GM19372 (cell line): ENCODE data around the gene KRTAP9-8.
"Not testable (repeated sequence)": the region's sequence is repeated elsewhere in the genome, so short reads cannot be mapped to it uniquely, and the experiment has no call there.

Source experiments
- ATAC-seq: cut with Tn5 transposase; IDR thresholded peaks from one replicate; pipeline ENCODE4 v1.9.1; 2021; ENCODE audit warnings: mild to moderate bottlenecking, low read depth, moderate library complexity; ENCODE audit not compliant: unreplicated experiment

KRTAP9-8 gene, protein sequence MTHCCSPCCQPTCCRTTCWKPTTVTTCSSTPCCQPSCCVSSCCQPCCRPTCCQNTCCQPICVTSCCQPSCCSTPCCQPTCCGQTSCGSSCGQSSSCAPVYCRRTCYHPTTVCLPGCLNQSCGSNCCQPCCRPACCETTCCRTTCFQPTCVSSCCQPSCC

GRCh38 chr17:41237949-41238437 lies at the start of gene KRTAP9-8:
Gene KRTAP9-8 (plus strand): TSS chr17:41237999. CDS start chr17:41238052, 53 bp downstream.
- ATAC-seq, result not testable (repeated sequence)

GRCh38 chr17:41189837-41190318 lies 47.9 kb upstream of the KRTAP9-8 start, which contains the start of gene KRTAP9-1:
Gene KRTAP9-1 (plus strand): TSS chr17:41189887. CDS start chr17:41189887, 0 bp downstream.
- ATAC-seq, result not testable (repeated sequence)

GRCh38 chr17:41190328-41190727 lies 47.5 kb upstream of the KRTAP9-8 start:
- ATAC-seq, result no peak

- no peak for ATAC-seq
These were observed 41.7 kb upstream of the KRTAP9-8 start for GRCh38 chr17:41196068-41196467.

DNA sequence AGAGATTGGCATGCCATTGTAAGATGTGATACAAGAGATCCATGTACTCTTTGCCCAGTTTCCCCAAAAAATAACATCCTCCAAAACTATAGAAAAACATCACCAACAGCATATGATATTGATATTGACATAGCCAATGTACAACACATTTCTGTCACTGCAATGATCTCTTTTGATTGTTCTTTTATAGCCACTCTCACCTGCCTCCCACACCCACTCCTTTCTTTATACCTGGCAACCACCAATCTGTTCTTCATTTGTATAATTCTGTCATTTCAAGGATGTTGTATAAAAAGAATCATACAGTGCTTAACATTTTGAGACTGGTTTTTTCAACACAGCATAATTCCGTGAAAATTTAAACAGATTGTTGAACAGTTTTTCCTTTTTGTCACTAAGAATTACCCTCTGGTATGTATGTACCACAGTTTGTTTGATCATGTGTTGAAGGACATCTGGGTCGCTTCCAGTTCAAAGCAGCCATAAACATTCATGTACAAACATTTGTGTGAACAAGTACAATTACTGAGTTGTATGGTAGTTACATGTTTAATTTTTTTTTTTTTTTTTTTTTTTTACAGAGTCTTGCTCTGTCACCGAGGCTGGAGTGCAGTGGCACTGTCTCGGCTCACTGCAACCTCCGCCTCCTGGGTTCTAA lies 38.2 kb upstream of the KRTAP9-8 start:
- ATAC-seq, result no peak

DNA sequence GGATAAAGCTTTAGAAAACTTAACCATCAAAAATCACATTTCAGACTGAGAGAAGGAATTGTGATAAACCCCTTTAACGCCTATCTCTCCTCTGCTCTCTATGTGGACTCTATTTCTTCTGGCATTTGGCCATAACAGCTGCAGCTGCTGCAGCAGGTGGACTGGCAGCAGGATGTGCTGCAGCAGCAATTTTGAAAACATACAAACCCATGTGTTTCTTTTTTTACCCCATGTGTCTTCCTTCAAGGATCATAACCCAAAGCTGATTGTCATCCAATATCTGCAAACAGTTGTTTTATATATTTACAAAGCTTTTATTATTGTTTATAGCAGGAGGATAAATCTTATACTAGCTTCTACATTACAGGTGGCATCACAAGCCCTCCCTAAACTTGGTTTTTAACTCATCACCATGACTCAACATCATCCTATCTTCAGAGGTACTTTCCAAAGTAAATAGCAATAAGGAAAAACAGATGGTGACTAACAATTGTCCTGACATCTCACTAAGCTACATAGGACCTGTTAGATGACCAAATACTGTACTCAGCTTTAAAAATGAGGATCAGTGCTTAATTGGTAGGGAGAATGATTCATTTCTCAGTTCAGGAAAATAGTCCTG lies 25.8 kb upstream of the KRTAP9-8 start:
- ATAC-seq, result no peak

- ATAC-seq, result no peak
These were observed 25.2 kb upstream of the KRTAP9-8 start for GRCh38 chr17:41212524-41213169.

DNA sequence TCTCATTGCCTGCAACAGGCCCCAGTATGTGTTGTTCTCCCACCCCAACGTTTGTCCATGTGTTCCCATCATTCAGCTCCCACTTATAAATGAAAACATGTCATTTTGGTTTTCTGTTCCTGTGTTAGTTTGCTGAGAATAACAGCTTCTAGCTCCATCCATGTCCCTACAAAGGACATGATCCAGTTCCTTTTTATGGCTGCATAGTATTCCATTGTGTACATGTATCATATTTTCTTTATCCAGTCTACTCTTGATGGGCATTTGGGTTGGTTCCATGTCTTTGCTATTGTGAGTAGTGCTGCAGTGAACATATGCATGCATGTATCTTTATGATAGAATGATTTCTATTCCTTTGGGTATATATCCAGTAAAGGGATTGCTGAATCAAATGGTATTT lies 22.1 kb upstream of the KRTAP9-8 start:
- ATAC-seq, result no peak

- ATAC-seq, result no peak
These were observed 14.0 kb upstream of the KRTAP9-8 start for GRCh38 chr17:41223821-41224220.

DNA sequence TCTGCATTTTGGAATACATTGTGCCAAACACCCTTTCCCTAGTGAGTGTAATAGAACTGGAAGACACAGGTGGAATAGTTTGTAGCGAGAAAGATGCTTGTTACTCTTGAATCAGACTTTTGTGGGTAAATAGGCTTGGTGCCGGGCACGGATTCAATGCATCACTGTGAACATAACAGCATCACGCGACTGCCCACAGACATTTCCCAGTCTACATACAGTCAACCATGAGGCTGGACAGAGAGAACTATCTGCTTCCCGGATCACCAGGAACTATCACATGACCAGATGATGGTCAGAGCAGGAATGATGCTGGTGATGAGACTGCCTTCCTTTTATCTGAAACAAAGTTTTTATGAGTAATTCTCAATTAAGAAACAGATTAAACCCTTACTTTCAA lies 11.7 kb upstream of the KRTAP9-8 start:
- ATAC-seq, result no peak

GRCh38 chr17:41226598-41227095 lies 11.2 kb upstream of the KRTAP9-8 start, which contains the start of gene KRTAP9-2:
Gene KRTAP9-2 (plus strand): TSS chr17:41226648. CDS start chr17:41226655, 7 bp downstream.
- ATAC-seq, result not testable (repeated sequence)

GRCh38 chr17:41230094-41230493 lies 7.7 kb upstream of the KRTAP9-8 start:
- no peak for ATAC-seq

DNA sequence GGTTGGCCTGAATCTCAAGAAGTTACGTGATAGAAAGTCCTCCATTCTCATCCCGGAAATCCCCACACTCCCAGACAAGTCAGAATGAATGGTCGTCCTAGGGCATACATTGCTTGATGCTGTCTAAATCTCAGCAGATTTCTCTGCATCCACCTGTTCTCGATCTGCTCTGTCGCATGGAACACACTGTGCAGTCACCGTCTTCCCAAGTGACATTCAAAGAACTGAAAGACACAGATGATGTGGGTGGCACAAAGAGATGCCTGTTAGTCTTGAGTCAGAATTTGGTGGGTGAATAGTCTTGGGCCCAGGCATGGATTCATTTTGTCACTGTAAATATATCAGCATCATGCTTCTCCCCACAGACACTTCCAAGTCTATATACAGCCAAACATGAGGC lies 6.1 kb upstream of the KRTAP9-8 start:
- ATAC-seq, result no peak

DNA sequence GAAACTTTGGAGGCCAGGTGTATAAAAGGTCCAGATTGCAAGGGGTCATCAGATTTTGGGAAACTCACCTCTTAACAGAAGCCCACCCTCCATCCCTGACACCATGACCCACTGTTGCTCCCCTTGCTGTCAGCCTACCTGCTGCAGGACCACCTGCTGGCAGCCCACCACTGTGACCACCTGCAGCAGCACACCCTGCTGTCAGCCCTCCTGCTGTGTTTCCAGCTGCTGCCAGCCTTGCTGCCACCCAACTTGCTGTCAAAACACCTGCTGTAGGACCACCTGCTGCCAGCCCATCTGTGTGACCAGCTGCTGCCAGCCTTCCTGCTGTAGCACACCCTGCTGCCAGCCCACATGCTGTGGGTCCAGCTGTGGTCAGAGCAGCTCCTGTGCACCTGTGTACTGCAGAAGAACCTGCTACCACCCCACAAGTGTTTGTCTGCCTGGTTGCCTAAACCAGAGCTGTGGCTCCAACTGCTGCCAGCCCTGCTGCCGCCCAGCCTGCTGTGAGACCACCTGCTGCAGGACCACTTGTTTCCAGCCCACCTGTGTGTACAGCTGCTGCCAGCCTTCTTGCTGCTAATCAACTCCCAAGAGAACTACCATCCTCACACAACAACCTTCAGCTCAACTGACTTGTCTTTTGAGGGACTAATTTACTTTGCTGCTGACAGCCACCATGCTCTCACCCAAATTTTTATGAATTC lies 5.2 kb upstream of the KRTAP9-8 start, which contains the start of gene KRTAP9-3:
Gene KRTAP9-3, plus strand, starts transcription at position 51 of the 707 bp plus-strand sequence. Its CDS starts 53 bp downstream, at position 104.
- ATAC-seq, result not testable (repeated sequence)

DNA sequence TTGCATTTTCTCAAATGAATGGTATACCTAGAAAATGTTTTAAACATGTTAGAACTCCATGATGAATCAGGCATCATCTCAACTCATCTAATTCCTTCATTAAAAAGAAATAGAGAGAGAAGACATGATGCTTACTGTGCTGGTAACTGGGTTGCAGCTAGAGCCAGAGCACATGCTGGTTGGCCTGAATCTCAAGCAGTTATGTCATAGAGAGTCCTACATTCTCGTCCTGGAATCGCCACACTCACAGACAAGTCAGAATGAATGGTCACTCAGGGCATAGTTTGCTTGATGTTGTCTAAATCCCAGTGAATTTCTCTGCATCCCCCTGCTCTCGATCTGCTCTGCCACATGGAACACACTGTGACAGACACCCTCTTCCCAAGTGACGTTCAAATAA lies 683 bp upstream of the KRTAP9-8 start:
- ATAC-seq, result not testable (repeated sequence)

DNA sequence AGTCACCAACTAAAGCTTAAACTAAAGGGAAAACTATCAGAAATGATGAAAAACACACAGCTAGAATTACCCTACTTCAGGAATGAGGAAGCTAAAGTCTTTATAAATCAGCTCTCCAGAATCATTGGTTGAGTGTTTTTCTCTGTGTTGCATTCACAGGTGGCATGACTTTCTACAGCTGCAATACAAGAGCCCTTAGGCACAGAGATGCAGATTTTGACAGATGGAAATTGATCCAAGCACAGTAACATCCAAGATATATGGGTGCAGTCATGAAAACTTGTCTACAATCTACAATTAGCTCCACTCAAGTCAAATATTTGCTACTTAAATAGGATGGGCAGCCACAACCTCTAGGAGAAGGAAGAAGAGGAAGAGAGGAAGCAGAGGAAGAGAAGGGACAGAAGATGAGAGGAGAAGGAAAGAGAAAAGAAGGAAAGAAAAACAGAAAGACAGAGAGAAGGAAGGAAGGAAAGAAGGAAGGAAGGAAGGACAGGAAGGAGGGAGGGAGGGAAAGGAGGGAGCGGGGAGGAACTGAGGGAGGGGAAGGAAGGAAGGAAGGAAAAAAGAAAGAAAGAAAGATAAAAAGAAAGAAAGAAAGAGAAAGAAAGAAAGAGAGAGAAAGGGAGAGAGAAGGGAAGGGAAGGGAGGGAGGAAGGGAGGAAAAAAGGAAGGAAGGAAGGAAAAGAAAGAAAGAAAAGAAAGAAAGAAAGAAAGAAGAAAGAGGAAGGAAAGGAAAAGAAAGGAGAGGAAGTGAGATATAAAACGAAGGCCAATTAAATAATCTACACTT lies 9.4 kb downstream of the KRTAP9-8 start:
- not testable (repeated sequence) for ATAC-seq

DNA sequence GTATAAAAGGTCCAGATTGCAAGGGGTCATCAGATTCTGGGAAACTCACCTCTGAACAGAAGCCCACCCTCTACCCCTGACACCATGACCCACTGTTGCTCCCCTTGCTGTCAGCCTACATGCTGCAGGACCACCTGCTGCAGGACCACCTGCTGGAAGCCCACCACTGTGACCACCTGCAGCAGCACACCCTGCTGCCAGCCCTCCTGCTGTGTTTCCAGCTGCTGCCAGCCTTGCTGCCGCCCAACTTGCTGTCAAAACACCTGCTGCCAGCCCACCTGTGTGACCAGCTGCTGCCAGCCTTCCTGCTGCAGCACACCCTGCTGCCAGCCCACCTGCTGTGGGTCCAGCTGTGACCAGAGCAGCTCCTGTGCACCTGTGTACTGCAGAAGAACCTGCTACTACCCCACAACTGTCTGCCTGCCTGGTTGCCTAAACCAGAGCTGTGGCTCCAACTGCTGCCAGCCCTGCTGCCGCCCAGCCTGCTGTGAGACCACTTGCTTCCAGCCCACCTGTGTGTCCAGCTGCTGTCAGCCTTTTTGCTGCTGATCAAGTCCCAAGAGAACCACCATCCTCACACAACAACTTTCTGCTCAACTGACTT lies 11.9 kb downstream of the KRTAP9-8 start, which contains the start of gene KRTAP9-4:
Gene KRTAP9-4, plus strand, starts transcription at position 51 of the 604 bp plus-strand sequence. Its CDS starts 34 bp downstream, at position 85.
- ATAC-seq, result not testable (repeated sequence)

DNA sequence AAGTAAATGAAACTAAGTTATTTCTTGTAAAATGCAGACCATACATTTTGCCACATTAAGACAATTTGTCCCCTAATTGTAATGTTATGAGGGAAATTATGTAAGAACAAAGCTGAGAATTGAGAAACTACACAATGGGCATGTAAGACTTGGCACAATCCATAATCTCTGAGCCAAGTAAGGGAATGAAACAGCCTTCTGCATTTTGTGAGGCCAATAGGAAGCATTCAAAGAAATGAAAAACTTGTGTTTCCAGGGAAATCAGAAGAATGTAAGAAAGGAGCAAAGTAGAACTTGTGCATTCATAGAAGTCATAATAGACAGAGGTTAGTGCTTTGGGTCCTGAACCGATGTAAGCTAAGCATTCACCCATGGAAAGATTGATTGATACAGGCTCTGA lies 13.5 kb downstream of the KRTAP9-8 start:
- ATAC-seq, result no peak
